Measurements from ENCODE around the gene NCOA1.

DNA sequence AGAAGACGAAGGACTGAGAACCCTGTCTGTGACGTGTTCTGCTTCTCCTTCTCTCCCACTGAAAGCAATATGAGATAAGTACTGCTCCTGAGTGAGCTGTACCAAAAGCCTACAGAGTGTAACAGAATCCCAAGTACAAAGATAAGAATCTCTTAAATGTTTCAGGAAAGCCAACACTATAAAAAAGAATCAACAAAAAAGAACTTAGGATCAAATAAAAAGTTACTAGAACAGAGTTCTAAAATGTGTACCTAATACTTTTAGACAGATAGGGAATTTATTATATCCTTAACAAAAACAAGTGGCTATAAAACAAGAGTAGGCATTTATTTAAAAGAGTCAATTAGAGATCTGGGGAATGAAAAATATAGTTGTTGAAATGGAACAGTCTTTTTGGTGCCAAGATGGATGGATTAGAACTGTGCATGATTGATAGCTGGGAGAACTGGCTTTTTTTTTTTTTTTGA is 49.0 kb downstream of the NCOA1 start:
- no peak for TF ChIP-seq REST (IDR thresholded peaks at IDR 0.05; ENCODE audit: borderline replicate concordance)
- no peak for TF ChIP-seq CTCF (IDR thresholded peaks at IDR 0.05; ENCODE audit: poor library complexity, severe bottlenecking)
- TF ChIP-seq TAF1 (IDR thresholded peaks at IDR 0.05; ENCODE audit: low read depth): no peak
